Liver (tissue), 3 donors: ENCODE measurements around the gene TFF2.

Experiments
- ATF3 ChIP-seq: IDR thresholded peaks from 2 replicates; pipeline ENCODE4 v1.6.1; 2016; ENCODE audit warnings: antibody characterized with exemption
- CTCF ChIP-seq: fragments of 150-350 bp; IDR thresholded peaks from 2 replicates; pipeline ENCODE4 v1.5.1; 2017; ENCODE audit warnings: improper control_type of control experiment, low read depth, low read length; ENCODE audit not compliant: missing input control
- FOXA1 ChIP-seq: IDR thresholded peaks from 2 replicates; pipeline ENCODE4 v1.6.1; 2016; ENCODE audit warnings: antibody characterized with exemption
- GABPA ChIP-seq, 2 donors: IDR thresholded peaks in 1 of 2; conservative IDR thresholded peaks in 1 of 2; 2 replicates each; pipeline ENCODE4 v1.6.1; 2016; ENCODE audit warnings: antibody characterized with exemption in 2 of 2, mild to moderate bottlenecking in 1 of 2, moderate library complexity in 1 of 2
- MAX ChIP-seq: IDR thresholded peaks from 2 replicates; pipeline ENCODE4 v1.6.1; 2016; ENCODE audit warnings: antibody characterized with exemption
- RAD21 ChIP-seq, 2 donors: IDR thresholded peaks; 2 replicates each; pipeline ENCODE4 v1.6.1; 2016; ENCODE audit warnings: antibody characterized with exemption in 2 of 2, mild to moderate bottlenecking in 2 of 2
- REST ChIP-seq: IDR thresholded peaks from 2 replicates; pipeline ENCODE4 v1.6.1; 2016; ENCODE audit warnings: antibody characterized with exemption, mild to moderate bottlenecking
- SP1 ChIP-seq: IDR thresholded peaks from 2 replicates; pipeline ENCODE4 v1.6.1; 2018; ENCODE audit warnings: antibody characterized with exemption, mild to moderate bottlenecking
- TAF1 ChIP-seq: conservative IDR thresholded peaks from 2 replicates; pipeline ENCODE4 v1.6.1; 2016; ENCODE audit warnings: antibody characterized with exemption, mild to moderate bottlenecking
- YY1 ChIP-seq: IDR thresholded peaks from 2 replicates; pipeline ENCODE4 v1.6.1; 2016; ENCODE audit warnings: antibody characterized with exemption, mild to moderate bottlenecking
- ZBTB33 ChIP-seq: IDR thresholded peaks from 2 replicates; pipeline ENCODE4 v1.6.1; 2016; ENCODE audit warnings: antibody characterized with exemption
- donor health status: healthy.
- donor health status: healthy.

GRCh38 chr21:42315296-42315891 lies 35.4 kb downstream of the TFF2 start, which contains the start of gene TFF3:
- no peak for TF ChIP-seq ZBTB33
- TF ChIP-seq CTCF = no peak
- TF ChIP-seq REST = no peak
- TF ChIP-seq YY1 = no peak
- TF ChIP-seq TAF1 = no peak
- TF ChIP-seq SP1 = no peak
- TF ChIP-seq GABPA (IDR thresholded peaks at IDR 0.05 in 1 of 2, conservative IDR thresholded peaks at IDR 0.05 in 1 of 2) = no peak
- no peak for TF ChIP-seq RAD21 (IDR thresholded peaks at IDR 0.05)
- TF ChIP-seq FOXA1 = no peak
- TF ChIP-seq MAX = no peak
- no peak for TF ChIP-seq ATF3
